Stomach (tissue), 9 donors: Measurements from ENCODE around the gene AGER. TPM values are rescaled to one million over a fixed set of nuclear protein-coding genes. Genes with fewer than 3 reads are reported as not detected.

ENCODE experiments used
- DNase-seq, 2 donors: peaks; one replicate each; pipeline versions ENCODE4 v3.0.0 to v3.0.0-alpha.2; 2013 to 2019
- H3K27ac ChIP-seq, 5 donors: fragments of 200-600 bp in 4 of 5; sonication (generic) in 4 of 5; one replicate each; pipeline ENCODE4 v1.5.1; 2013 to 2019; ENCODE audit warnings: mild to moderate bottlenecking in 1 of 5, moderate library complexity in 1 of 5
- H3K27me3 ChIP-seq, 3 donors: fragments of 200-600 bp; sonication (generic); one replicate each; pipeline ENCODE4 v1.5.1; 2017 to 2019; ENCODE audit warnings: mixed run types in 1 of 3
- H3K36me3 ChIP-seq, 4 donors: fragments of 200-600 bp; sonication (generic); 1 replicate in 3 of 4; 2 replicates in 1 of 4; pipeline ENCODE4 v1.5.1; 2016 to 2019
- H3K4me1 ChIP-seq, 4 donors: fragments of 200-600 bp; sonication (generic); one replicate each; pipeline ENCODE4 v1.5.1; 2016 to 2019
- H3K4me3 ChIP-seq, 4 donors: fragments of 200-600 bp; sonication (generic) in 3 of 4; one replicate each; pipeline ENCODE4 v1.5.1; 2016 to 2019; ENCODE audit warnings: mild to moderate bottlenecking in 1 of 4
- H3K9me3 ChIP-seq, 4 donors: fragments of 200-600 bp; sonication (generic); one replicate each; pipeline ENCODE4 v1.5.1; 2016 to 2019
- EP300 ChIP-seq: sonication (generic); formaldehyde crosslinking; IDR thresholded peaks from one replicate; pipeline ENCODE4 v1.6.1; 2017; ENCODE audit warnings: antibody characterized with exemption
- POLR2A ChIP-seq, 4 donors: fragments of 450-650 bp; IDR thresholded peaks; one replicate each; pipeline ENCODE4 v1.6.1; 2016; ENCODE audit warnings: antibody characterized with exemption in 4 of 4, control low read depth in 2 of 4, mild to moderate bottlenecking in 1 of 4, moderate library complexity in 1 of 4
- POLR2AphosphoS5 ChIP-seq, 3 donors: sonication (generic); formaldehyde crosslinking; IDR thresholded peaks; one replicate each; pipeline ENCODE4 v1.6.1; 2016; ENCODE audit warnings: antibody characterized with exemption in 3 of 3
- WGBS, 5 donors: extraction: QIAGEN DNeasy Blood & Tissue Kit in 3 of 5; methylation state at CpG; one replicate each; pipeline versions ENCODE4 v1.1.5 to v1.1.7; 2013 to 2018; 5-methylcytosine and 5-hydroxymethylcytosine counted together
- intact Hi-C: fragments of 100-400 bp; cut with DNase I; formaldehyde crosslinking; loops from one replicate; pipeline ENCODE4 v1.15.1; 2023; ENCODE audit warnings: low total_unique reads
- polyA plus RNA-seq, 3 donors: library from polyadenylated mRNA; stranded (reverse); fragments of 200-250 nt; gene quantifications; one replicate each; pipeline ENCODE4 v1.2.3, GENCODE V29; 2013
- total RNA-seq, 5 donors: library from RNA; depleted of rRNA; stranded (reverse); fragments of >200 nt; gene quantifications; one replicate each; pipeline versions ENCODE4 v1.1.0 to v1.2.3, GENCODE V29; 2014 to 2016
- TF ChIP-seq, protein P1 (sequence below), 7 experiments: fragments of 450-650 bp in 4 of 7; fragments of 200-600 bp in 3 of 7; sonication (generic) in 3 of 7; IDR thresholded peaks; one replicate each; pipeline ENCODE4 v1.5.1; 2016 to 2019; ENCODE audit warnings: antibody characterized with exemption in 7 of 7, control low read depth in 2 of 7, mild to moderate bottlenecking in 1 of 7
- donor health status: healthy with polysubstance abuse.
- donor health status: Bipolar disorder and iron deficiency.
- donor health status: healthy.

The AGER gene
- total and polyA plus RNA-seq, 8 donors = 0.87 to 35.6 (median 14.9) TPM

DNA sequence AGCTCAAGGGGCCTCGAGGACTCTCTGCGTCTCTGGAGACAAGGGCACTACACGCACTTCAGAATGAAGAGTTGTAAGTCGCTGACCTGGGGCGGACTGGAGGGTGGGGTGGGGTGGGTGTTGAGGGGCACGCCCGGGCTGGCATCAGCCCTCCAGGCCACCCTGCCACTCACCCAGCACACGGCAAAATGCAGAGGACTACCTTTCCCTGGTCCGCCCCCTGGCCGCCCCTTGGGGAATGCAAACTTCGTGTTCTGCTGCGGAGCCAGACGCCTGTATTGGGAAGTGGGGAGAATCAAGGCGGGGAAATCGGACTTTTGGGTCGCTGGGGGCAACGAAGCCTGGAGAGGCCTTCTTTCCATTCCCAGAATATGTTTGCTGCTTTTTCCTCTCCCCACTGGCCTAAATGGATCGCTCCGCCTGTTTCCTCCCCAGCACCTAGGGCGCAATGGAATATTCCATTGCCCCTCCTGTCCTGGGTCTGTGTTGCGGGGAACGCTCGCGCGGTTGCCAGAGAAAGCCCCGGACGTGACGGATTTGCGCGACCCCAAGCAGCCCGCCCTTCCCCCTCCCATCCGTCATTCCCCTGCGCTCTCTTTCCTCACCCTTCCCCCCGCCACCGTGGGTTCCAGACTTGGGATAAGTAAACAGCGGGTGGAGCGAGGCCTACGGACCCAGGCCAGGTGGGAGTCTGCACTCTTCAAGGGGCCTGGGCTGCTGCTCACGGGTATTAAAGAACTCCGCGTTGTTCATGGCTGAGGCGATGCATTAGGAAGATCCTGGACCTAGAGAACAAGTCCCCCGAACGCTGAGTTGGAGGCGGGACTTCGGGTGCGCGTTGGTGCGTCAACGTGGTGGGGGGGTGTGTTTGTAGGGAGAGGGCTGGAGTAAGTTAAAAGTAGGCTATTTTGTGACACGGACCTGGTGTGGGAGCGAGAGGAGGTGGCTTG is 30.2 kb downstream of the AGER start, which contains the start of gene PPT2:
Gene PPT2, plus strand, starts transcription at position 578 of the 950 bp plus-strand sequence. CDS start 454 bp downstream, outside the sequence.
- H3K4me1 ChIP-seq = peaks cover 37 to 75% (median 62%) of the 10 kb centered on the region in 4 donors
- H3K36me3 ChIP-seq = peaks cover 14 to 40% (median 34%) of the 10 kb centered on the region in 4 donors
- peak; percentile 82 to 98 for DNase-seq
- peak within 1 kb of the TSS; percentile 88 to 94 (median 93) for H3K27ac ChIP-seq
- H3K27me3 ChIP-seq = peaks cover 0 to 27% (median 0%) of the 10 kb centered on the region in 3 donors
- peak within 1 kb of the TSS; percentile 59 to 87 (median 78) for H3K4me3 ChIP-seq
- intact Hi-C loops = loop anchor here (5.0 kb wide), 1 partner anchor 37 kb away; no protein-coding TSS in a partner anchor
- no peaks in the 10 kb centered on the region for H3K9me3 ChIP-seq
- no peak for TF ChIP-seq POLR2A (IDR thresholded peaks at IDR 0.05)
- peak; percentile 51 to 82 (median 81) for TF ChIP-seq POLR2AphosphoS5 (IDR thresholded peaks at IDR 0.05)
- TF ChIP-seq, protein P1, sequence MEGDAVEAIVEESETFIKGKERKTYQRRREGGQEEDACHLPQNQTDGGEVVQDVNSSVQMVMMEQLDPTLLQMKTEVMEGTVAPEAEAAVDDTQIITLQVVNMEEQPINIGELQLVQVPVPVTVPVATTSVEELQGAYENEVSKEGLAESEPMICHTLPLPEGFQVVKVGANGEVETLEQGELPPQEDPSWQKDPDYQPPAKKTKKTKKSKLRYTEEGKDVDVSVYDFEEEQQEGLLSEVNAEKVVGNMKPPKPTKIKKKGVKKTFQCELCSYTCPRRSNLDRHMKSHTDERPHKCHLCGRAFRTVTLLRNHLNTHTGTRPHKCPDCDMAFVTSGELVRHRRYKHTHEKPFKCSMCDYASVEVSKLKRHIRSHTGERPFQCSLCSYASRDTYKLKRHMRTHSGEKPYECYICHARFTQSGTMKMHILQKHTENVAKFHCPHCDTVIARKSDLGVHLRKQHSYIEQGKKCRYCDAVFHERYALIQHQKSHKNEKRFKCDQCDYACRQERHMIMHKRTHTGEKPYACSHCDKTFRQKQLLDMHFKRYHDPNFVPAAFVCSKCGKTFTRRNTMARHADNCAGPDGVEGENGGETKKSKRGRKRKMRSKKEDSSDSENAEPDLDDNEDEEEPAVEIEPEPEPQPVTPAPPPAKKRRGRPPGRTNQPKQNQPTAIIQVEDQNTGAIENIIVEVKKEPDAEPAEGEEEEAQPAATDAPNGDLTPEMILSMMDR (IDR thresholded peaks at IDR 0.05) = no peak
- 1 to 2% (median 1%) methylated on average over 46 to 52 of the region's 52 CpGs for WGBS, 5 donors

DNA sequence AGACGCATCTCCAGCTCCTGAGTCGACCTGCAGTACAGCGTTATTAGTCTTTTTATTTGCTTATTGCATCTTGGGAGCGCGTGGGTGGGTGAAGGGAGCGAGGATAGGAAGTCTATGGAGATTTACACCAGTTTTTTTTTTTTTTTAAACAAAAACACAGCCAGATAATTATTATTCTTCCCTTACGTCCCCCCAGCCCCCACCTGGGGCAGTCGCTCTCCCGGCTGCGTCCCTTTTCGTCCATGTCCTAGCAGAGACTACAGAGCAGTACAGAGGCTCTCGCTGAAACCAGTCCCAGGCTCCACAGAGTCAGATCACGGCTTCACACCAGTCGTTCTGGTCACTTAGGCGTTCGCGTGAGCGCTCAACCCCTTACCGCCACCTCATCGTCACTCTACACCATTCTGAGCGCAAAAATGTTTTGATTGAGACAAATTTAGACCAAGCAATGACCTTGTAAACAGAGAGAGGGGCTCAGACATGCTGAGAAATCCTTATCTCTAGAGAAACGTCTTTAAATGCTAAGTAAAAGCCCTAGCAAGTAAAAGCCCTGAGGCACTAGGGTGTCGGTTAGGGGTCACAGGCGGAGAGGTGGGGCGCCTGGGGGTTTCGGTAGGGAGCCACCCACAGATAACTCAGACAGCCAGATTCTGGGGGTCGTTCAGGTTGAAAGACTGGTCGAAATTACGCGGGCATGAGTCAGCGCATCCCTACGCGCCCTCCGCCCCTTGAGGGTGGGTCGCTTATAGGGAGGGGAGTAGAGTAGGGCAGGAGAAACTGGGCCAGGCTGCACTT is 31.1 kb downstream of the AGER start:
- peaks cover 37 to 76% (median 63%) of the 10 kb centered on the region in 4 donors for H3K4me1 ChIP-seq
- H3K27me3 ChIP-seq = peaks cover 0 to 34% (median 0%) of the 10 kb centered on the region in 3 donors
- WGBS, 5 donors = 19 to 25% (median 21%) methylated on average over 35 of the region's 35 CpGs
- intact Hi-C loops = loop anchor here (5.0 kb wide), 1 partner anchor 36 kb away; no protein-coding TSS in a partner anchor
- H3K27ac ChIP-seq = peak overlapping the region; percentile 88 to 94 (median 93)
- no peaks in the 10 kb centered on the region for H3K9me3 ChIP-seq
- peaks cover 8 to 38% (median 28%) of the 10 kb centered on the region in 4 donors for H3K36me3 ChIP-seq
- peak; percentile 28 to 82 for DNase-seq
- H3K4me3 ChIP-seq = peak overlapping the region; percentile 59 to 87 (median 78)
- TF ChIP-seq, protein P1 (IDR thresholded peaks at IDR 0.05) = no peak
- TF ChIP-seq POLR2A (IDR thresholded peaks at IDR 0.05) = no peak
- TF ChIP-seq EP300 = no peak
- no peak for TF ChIP-seq POLR2AphosphoS5 (IDR thresholded peaks at IDR 0.05)

DNA sequence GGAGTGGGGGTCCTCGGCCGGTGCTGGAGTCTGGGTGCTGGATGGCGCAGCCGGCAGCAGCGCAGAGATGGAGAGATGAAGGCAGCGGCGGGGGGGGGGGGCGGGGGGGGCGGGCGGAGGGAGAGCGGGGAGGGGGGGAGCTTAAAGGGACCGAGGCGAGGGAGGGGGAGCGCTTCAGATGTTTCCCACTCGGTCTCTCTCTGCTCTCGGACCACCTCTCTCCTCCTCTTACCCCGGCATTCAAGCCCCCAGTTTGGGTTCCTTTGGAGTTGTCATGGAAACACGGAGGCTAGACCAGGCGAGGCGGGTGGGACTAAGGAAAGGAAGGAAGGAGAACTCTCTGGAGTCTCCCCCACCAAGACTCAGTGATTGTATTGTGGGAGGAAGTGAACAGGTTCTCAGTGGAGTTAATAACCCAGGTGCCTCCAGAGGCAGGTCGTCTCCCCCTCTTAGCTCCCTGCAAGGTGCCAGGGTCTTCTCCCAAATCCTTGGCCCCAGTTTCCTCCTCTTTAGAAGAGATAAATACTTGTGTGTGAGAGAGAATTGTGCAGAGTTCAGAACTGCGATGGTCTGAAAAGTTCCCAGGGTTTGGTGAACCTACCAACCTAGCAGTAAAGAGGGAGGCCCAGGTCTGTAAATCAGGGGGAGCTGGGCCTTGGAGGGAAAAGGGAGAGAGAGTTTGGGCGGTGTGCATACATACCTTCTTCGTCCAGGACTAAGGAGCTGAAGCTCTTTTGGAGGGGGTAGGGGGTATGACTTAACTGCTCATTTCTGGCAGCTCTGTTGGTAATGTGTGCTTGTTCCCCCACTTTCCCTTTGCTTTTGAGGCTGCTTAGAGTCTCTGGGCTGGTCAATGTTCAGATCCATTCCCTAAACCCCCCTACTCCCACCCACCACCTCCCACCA is 31.9 kb downstream of the AGER start, which contains the start of gene PRRT1:
Gene PRRT1, minus strand, starts transcription at position 77 of the 906 bp plus-strand sequence. CDS start 112 bp downstream, outside the sequence.
- Histone ChIP-seq H3K9me3 (no peaks in the 10 kb centered on the region), H3K4me3 (peak within 1 kb of the TSS; percentile 59 to 87 (median 78)), H3K36me3 (peaks cover 8 to 29% (median 20%) of the 10 kb centered on the region in 4 donors), H3K27me3 (peaks cover 0 to 34% (median 0%) of the 10 kb centered on the region in 3 donors), H3K27ac (peak within 1 kb of the TSS in 4 of 5 donors; percentile 88 to 94 (median 94)), H3K4me1 (peaks cover 37 to 76% (median 66%) of the 10 kb centered on the region in 4 donors)
- TF ChIP-seq, protein P1 (IDR thresholded peaks at IDR 0.05) = no peak
- TF ChIP-seq POLR2A (IDR thresholded peaks at IDR 0.05) = no peak
- no peak for TF ChIP-seq POLR2AphosphoS5 (IDR thresholded peaks at IDR 0.05)
- no peak for TF ChIP-seq EP300
- intact Hi-C loops = loop anchor here (5.0 kb wide), 1 partner anchor 35 kb away; no protein-coding TSS in a partner anchor
- DNase-seq = peak in 1 of 2 donors; percentile 59
- WGBS, 5 donors = 31 to 65% (median 47%) methylated on average over 10 to 19 of the region's 24 CpGs
